ENCODE measurements around the gene FSHR. TPM values are rescaled to one million over a fixed set of nuclear protein-coding genes. Genes with fewer than 3 reads are reported as not detected.

The FSHR gene
- total RNA-seq, 1 experiment from 2014 or later: not detected

DNA sequence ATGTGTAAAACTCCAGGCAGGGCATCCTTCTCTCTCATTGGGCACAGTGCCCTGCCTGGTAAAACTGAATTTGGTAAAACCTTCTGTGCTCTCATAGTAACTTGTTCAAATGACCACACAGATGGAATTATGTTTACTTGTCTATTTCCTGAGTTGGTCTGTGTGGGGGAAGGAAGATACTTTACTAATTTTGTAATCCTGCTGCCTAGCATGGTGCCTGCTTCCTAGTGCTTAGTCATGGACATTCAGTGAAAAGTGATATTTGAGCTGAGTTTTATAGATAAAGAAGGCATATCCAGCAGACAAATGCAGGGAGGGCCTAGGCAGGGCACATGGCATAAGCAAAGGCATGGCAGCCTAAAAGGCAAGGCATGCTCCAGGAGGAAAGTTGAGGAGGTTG is 199.4 kb downstream of the FSHR start:
- DNase-seq (ENCODE audit: low spot score): peak; percentile 84

DNA sequence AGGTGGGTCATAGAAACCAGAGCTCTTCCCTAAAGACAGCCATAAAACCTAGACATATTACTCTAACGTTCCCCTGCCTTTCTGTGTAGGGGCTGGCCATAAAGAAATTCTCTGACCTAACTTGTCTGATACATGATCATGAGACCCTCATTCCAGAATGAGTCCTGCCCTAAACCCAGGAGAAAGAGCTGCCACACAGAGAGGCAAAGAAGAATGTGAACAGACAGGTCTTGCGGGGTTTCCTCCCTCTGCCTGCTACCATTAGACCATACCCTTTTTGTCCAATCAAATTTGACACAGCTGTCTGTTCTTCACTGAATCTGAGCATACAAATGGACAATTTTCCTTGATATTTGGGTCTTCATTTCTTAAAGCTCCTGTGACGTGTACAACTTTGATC is 200.0 kb downstream of the FSHR start:
- DNase-seq (ENCODE audit: low spot score): no peak

DNA sequence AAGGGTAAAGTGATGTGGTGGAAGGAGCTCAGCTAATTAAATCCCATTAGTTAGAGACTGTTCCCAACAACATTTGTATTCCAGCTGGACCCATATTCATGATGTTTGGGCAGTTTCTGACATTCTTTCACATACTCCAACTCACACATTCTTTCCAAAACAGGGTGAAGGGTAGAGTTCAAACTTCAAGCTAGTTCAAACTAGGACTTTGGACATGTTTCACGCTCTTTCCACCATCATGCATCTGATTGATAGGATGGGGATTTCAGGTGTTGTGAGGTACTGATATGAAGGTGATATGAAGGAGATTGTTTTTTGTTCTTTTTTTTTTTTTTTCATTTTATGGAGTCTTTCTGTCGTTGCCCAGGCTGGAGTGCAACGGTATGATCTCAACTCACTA is 201.7 kb downstream of the FSHR start:
- no peak for DNase-seq (ENCODE audit: low spot score)

GRCh38 chr2:48952143-48952542 is 202.2 kb downstream of the FSHR start:
- no peak for DNase-seq (ENCODE audit: low spot score)

- DNase-seq (ENCODE audit: low spot score): no peak
These were observed 205.8 kb downstream of the FSHR start for GRCh38 chr2:48948400-48949125.

GRCh38 chr2:48946449-48947048 is 207.8 kb downstream of the FSHR start:
- peak; percentile 64 for DNase-seq (ENCODE audit: low spot score)

GRCh38 chr2:48944956-48945355 is 209.4 kb downstream of the FSHR start:
- no peak for DNase-seq (ENCODE audit: low spot score)

DNA sequence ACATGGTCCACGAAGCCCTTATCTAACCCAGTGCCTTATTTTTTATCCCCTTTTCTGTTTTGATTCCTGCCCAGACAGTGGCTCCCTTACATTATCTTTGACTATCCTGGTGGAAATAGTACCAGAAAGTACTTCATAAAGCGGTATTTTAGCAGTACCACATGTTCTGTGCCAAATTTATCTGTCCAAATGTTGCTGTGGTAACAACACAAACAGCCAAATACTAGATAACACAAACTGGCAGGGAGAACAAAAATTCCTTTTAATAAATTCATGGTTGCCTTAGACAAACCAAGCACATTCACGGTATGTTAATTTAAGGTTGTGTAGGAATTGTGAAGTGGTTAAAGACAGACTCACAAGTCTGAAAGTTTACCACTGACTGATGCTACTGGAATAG is 210.9 kb downstream of the FSHR start:
- DNase-seq (ENCODE audit: low spot score): no peak

DNA sequence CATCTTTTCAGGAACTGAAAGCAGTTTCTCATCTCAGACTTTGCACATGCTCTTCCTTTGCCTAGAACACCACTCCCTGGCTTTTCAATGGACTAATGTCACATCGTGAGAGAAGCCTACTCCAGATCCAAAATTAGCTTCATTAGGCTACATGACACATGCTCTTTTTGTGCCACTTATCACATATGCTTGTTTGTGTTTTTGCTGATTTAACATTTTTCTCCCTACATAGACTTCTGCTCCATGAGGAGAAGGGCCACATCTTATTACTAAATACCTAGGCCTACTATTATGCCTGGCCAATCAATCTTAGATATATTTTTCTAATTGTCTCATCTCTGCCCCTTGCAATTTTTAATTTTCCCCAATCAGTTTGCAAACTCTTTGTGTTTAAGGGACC is 212.4 kb downstream of the FSHR start:
- DNase-seq (ENCODE audit: low spot score): no peak

- DNase-seq (ENCODE audit: low spot score): no peak
These were observed 212.9 kb downstream of the FSHR start for GRCh38 chr2:48941456-48941855.

GRCh38 chr2:48940606-48941005 is 213.7 kb downstream of the FSHR start:
- no peak for DNase-seq (ENCODE audit: low spot score)

GRCh38 chr2:48939232-48939631 is 215.1 kb downstream of the FSHR start:
- no peak for DNase-seq (ENCODE audit: low spot score)

- DNase-seq (ENCODE audit: low spot score): no peak
These were observed 216.1 kb downstream of the FSHR start for GRCh38 chr2:48938231-48938630.

GRCh38 chr2:48934807-48935206 is 219.5 kb downstream of the FSHR start:
- DNase-seq (ENCODE audit: low spot score): no peak

- DNase-seq (ENCODE audit: low spot score): no peak
These were observed 220.4 kb downstream of the FSHR start for GRCh38 chr2:48933828-48934497.

DNA sequence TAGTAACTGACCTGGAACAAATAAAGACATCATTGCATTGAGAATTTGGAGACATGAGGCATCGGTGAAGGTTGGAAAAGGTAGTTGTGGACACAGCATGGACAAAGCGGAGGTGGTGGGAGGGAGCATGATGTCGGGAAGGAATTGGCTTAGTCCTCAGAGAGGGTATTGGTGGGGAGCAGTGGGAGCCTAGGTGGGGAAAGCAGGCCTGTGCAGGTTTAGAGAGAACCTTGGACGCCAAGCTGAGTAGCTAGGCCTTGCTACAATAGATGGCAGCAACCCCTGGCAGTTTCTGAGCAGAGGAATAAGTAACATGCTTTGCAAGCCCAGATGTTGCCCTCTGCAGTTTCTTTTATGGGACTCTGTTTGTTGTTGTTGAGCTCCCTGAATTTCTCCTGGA is 221.6 kb downstream of the FSHR start:
- DNase-seq (ENCODE audit: low spot score): no peak

- DNase-seq (ENCODE audit: low spot score): no peak
These were observed 224.6 kb downstream of the FSHR start for GRCh38 chr2:48929571-48930301.

DNA sequence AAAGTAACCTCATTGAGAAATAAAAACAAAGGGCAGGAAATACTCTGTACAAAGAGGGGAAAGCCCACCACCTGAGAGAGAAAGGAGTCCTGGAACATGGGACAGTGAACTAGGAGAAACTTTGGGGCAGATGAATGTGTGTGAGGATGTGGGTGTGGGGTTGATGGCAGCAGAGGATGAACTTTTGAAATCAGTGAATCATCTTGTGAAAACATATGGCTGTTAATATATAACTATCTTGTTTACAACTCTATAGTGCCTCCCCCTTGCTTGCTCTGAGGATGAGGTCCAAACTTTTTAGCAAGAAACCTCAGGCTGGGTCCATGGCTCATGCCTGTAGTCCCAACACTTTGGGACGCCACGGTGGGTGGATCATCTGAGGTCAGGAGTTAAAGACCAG is 227.0 kb downstream of the FSHR start:
- DNase-seq (ENCODE audit: low spot score): no peak

GRCh38 chr2:48915884-48916283 is 238.4 kb downstream of the FSHR start:
- DNase-seq (ENCODE audit: low spot score): no peak

DNA sequence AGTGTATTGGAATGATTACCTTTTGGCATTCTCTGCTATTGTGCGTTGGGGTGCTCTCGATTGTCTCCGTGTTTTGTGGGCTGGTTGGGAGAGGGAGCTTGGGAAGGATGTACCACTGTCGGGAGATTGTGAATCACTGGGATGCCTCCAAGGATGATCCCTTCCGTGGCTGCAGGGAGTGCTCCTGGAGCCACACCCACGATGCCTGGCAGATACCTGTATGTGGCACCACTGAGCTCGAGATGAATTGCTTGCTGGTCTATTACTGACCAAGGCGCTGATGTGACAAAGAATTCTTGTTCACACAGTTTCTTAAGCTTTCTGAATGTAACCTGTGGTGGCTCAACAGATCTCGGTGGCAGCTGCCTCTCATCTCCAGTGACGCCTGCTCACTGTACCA is 239.1 kb downstream of the FSHR start:
- DNase-seq (ENCODE audit: low spot score): no peak

GRCh38 chr2:48914477-48915089 is 239.7 kb downstream of the FSHR start:
- DNase-seq (ENCODE audit: low spot score): no peak
